Prostate gland (tissue), 2 donors: ENCODE results near the gene B4GALT5. TPM values are rescaled to one million over a fixed set of nuclear protein-coding genes. Genes with fewer than 3 reads are reported as not detected.

Source experiments
- DNase-seq: peaks from one replicate; pipeline ENCODE4 v3.0.0-alpha.2; 2019; ENCODE audit warnings: low spot score
- H3K27ac ChIP-seq, 2 donors: fragments of 200-600 bp; sonication (generic); 2 replicates each; pipeline ENCODE4 v1.5.1; 2017 to 2019
- H3K27me3 ChIP-seq: fragments of 200-600 bp; sonication (generic); replicated peaks from 2 replicates; pipeline ENCODE4 v1.5.1; 2019; ENCODE audit not compliant: insufficient read depth
- H3K36me3 ChIP-seq, 2 donors: fragments of 200-600 bp; sonication (generic); 1 replicate in 1 of 2; 2 replicates in 1 of 2; pipeline versions ENCODE4 v1.5.1 to v1.8.1; 2017 to 2019
- H3K4me1 ChIP-seq: fragments of 200-600 bp; sonication (generic); replicated peaks from 2 replicates; pipeline ENCODE4 v1.5.1; 2019
- H3K4me3 ChIP-seq, 2 donors: fragments of 200-600 bp; sonication (generic); 2 replicates each; pipeline ENCODE4 v1.5.1; 2017 to 2019
- H3K9me3 ChIP-seq: fragments of 200-600 bp; sonication (generic); 2 replicates; pipeline ENCODE4 v1.5.1; 2017
- POLR2A ChIP-seq: fragments of 450-650 bp; IDR thresholded peaks from one replicate; pipeline ENCODE4 v1.6.1; 2016; ENCODE audit warnings: antibody characterized with exemption, mild to moderate bottlenecking
- POLR2AphosphoS5 ChIP-seq: sonication (generic); formaldehyde crosslinking; IDR thresholded peaks from one replicate; pipeline ENCODE4 v1.6.1; 2017; ENCODE audit warnings: antibody characterized with exemption
- WGBS: methylation state at CpG from one replicate; pipeline ENCODE4 v1.1.5; 2018; 5-methylcytosine and 5-hydroxymethylcytosine counted together
- intact Hi-C: fragments of 100-400 bp; cut with DNase I; formaldehyde crosslinking; loops from one replicate; pipeline ENCODE4 v1.14.2; 2022
- total RNA-seq, 2 donors: library from RNA; depleted of rRNA; stranded (reverse); fragments of >200 nt; gene quantifications; one replicate each; pipeline ENCODE4 v1.1.0, GENCODE V29; 2016
- TF ChIP-seq, protein P1 (sequence below), 4 experiments: fragments of 200-600 bp in 2 of 4; fragments of 450-650 bp in 2 of 4; sonication (generic) in 2 of 4; IDR thresholded peaks; 1 replicate in 3 of 4; 2 replicates in 1 of 4; pipeline ENCODE4 v1.5.1; 2016 to 2019; ENCODE audit warnings: antibody characterized with exemption in 4 of 4, mild to moderate bottlenecking in 2 of 4, moderate library complexity in 2 of 4

Gene B4GALT5
- total RNA-seq, 2 donors from 2014 or later, result 17.8 to 53.7 TPM

DNA sequence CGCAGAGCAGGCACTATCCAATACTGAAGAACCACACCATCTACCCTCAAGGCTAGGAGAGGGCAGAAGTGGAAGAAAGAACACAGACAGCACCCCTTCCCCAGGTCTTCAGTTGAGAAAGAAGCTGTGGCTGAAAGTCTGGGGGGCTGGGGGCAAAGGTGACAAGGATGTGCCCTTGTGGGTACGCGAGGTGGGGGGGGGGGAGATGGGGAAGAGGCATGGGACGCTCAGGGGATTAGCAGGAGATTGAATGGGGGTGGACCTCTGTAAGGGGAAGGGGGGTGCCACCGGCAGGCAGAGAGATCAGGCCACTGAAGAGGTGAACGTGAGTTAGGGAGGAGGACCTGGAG lies 1.1 kb downstream of the B4GALT5 start:
- Histone ChIP-seq H3K9me3 (no peaks in the 10 kb centered on the region), H3K4me1 (no peaks in the 10 kb centered on the region), H3K4me3 (peak overlapping the region; percentile 95 to 99), H3K27me3 (no peaks in the 10 kb centered on the region), H3K36me3 (no peaks in the 10 kb centered on the region), H3K27ac (peak overlapping the region; percentile 85 to 87)
- intact Hi-C loops, result no loop called here
- DNase-seq, result no peak
- 2% methylated on average over 6 of the region's 6 CpGs for WGBS
- TF ChIP-seq, protein P1, sequence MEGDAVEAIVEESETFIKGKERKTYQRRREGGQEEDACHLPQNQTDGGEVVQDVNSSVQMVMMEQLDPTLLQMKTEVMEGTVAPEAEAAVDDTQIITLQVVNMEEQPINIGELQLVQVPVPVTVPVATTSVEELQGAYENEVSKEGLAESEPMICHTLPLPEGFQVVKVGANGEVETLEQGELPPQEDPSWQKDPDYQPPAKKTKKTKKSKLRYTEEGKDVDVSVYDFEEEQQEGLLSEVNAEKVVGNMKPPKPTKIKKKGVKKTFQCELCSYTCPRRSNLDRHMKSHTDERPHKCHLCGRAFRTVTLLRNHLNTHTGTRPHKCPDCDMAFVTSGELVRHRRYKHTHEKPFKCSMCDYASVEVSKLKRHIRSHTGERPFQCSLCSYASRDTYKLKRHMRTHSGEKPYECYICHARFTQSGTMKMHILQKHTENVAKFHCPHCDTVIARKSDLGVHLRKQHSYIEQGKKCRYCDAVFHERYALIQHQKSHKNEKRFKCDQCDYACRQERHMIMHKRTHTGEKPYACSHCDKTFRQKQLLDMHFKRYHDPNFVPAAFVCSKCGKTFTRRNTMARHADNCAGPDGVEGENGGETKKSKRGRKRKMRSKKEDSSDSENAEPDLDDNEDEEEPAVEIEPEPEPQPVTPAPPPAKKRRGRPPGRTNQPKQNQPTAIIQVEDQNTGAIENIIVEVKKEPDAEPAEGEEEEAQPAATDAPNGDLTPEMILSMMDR (IDR thresholded peaks at IDR 0.05), result no peak
- TF ChIP-seq POLR2A (no peak), POLR2AphosphoS5 (no peak)

- peak overlapping the region; percentile 85 to 87 for H3K27ac ChIP-seq
- no peaks in the 10 kb centered on the region for H3K4me1 ChIP-seq
- no peak for DNase-seq
- no peaks in the 10 kb centered on the region for H3K27me3 ChIP-seq
- TF ChIP-seq, protein P1 (IDR thresholded peaks at IDR 0.05), result no peak
- TF ChIP-seq POLR2AphosphoS5, result peak; percentile 11
- intact Hi-C loops, result no loop called here
- no peaks in the 10 kb centered on the region for H3K36me3 ChIP-seq
- peak overlapping the region; percentile 95 to 99 for H3K4me3 ChIP-seq
- WGBS, result 41% methylated on average over 4 of the region's 4 CpGs
- H3K9me3 ChIP-seq, result no peaks in the 10 kb centered on the region
These were observed 1.6 kb downstream of the B4GALT5 start for GRCh38 chr20:49712118-49712517.

GRCh38 chr20:49711667-49711987 lies 2.1 kb downstream of the B4GALT5 start:
- intact Hi-C loops, result no loop called here
- Histone ChIP-seq H3K27ac (peak overlapping the region; percentile 85 to 87), H3K27me3 (no peaks in the 10 kb centered on the region), H3K4me3 (no peak overlapping the region), H3K36me3 (no peaks in the 10 kb centered on the region), H3K9me3 (no peaks in the 10 kb centered on the region), H3K4me1 (peaks cover 4% of the 10 kb centered on the region)
- DNase-seq, result no peak
- TF ChIP-seq POLR2AphosphoS5 (no peak), POLR2A (no peak)
- TF ChIP-seq, protein P1 (IDR thresholded peaks at IDR 0.05), result no peak
- WGBS, result 32% methylated on average over 3 of the region's 3 CpGs

GRCh38 chr20:49710971-49711666 lies 2.6 kb downstream of the B4GALT5 start:
- no peaks in the 10 kb centered on the region for H3K27me3 ChIP-seq
- TF ChIP-seq POLR2AphosphoS5, result no peak
- TF ChIP-seq, protein P1 (IDR thresholded peaks at IDR 0.05), result no peak
- TF ChIP-seq POLR2A, result no peak
- no peak overlapping the region for H3K4me3 ChIP-seq
- WGBS, result 33% methylated on average over 3 of the region's 3 CpGs
- H3K27ac ChIP-seq, result peak overlapping the region in 1 of 2 donors; percentile 85
- intact Hi-C loops, result no loop called here
- H3K9me3 ChIP-seq, result no peaks in the 10 kb centered on the region
- peaks cover 4% of the 10 kb centered on the region for H3K4me1 ChIP-seq
- DNase-seq, result no peak
- H3K36me3 ChIP-seq, result no peaks in the 10 kb centered on the region

DNA sequence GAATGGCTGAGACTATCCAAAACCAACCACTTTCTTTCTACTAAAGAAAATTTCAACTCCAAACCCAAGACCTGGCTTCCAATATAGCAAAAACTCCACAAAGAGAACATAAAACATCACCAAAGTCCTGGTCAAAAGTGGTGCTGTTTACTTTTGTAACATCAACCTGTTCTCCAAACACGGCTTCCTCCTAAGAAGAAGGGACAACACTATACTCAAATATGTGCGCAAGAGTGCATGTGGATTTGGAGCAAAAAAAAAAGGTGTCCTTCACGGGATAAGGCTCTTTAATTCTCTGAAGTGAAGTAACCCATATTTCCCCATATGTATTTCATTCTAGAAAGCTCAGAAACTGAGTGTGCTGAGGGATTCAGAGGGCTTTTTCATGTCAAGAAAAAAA lies 6.6 kb downstream of the B4GALT5 start:
- H3K4me3 ChIP-seq, result no peak overlapping the region
- H3K27ac ChIP-seq, result peak overlapping the region in 1 of 2 donors; percentile 26
- H3K9me3 ChIP-seq, result no peaks in the 10 kb centered on the region
- no peak for DNase-seq
- intact Hi-C loops, result no loop called here
- H3K4me1 ChIP-seq, result peaks cover 4% of the 10 kb centered on the region
- H3K27me3 ChIP-seq, result no peaks in the 10 kb centered on the region
- no peak for TF ChIP-seq POLR2A
- TF ChIP-seq POLR2AphosphoS5, result no peak
- TF ChIP-seq, protein P1 (IDR thresholded peaks at IDR 0.05), result no peak
- H3K36me3 ChIP-seq, result no peaks in the 10 kb centered on the region
- 45% methylated on average over 3 of the region's 3 CpGs for WGBS
